A172 (cell line): ENCODE results near the gene ANKRD39. TPM values are rescaled to one million over a fixed set of nuclear protein-coding genes. Genes with fewer than 3 reads are reported as not detected.
"Not testable (repeated sequence)": the region's sequence is repeated elsewhere in the genome, so short reads cannot be mapped to it uniquely, and the experiment has no call there.

Experiments used
- DNase-seq: peaks from one replicate; pipeline ENCODE4 v3.0.0-alpha.2; 2015; ENCODE audit warnings: low spot score
- total RNA-seq: library from RNA; depleted of rRNA; stranded (reverse); fragments of >200 nt; shearing (Covaris generic); gene quantifications from 2 replicates; pipeline ENCODE4 v1.2.3, GENCODE V29; 2014

The ANKRD39 gene
- total RNA-seq, 1 experiment from 2014 or later: 37.9 TPM

- DNase-seq: no peak
Observed at GRCh38 chr2:96870626-96871255, 12.9 kb upstream of the ANKRD39 start.

- DNase-seq: no peak
Observed at GRCh38 chr2:96869822-96870625, 12.2 kb upstream of the ANKRD39 start, which contains the start of gene SEMA4C. Gene SEMA4C, minus strand, starts transcription at chr2:96870080. Its CDS starts 2,194 bp downstream, at chr2:96867886.

GRCh38 chr2:96869281-96869821 lies 11.5 kb upstream of the ANKRD39 start:
- DNase-seq: peak; percentile 45

DNA sequence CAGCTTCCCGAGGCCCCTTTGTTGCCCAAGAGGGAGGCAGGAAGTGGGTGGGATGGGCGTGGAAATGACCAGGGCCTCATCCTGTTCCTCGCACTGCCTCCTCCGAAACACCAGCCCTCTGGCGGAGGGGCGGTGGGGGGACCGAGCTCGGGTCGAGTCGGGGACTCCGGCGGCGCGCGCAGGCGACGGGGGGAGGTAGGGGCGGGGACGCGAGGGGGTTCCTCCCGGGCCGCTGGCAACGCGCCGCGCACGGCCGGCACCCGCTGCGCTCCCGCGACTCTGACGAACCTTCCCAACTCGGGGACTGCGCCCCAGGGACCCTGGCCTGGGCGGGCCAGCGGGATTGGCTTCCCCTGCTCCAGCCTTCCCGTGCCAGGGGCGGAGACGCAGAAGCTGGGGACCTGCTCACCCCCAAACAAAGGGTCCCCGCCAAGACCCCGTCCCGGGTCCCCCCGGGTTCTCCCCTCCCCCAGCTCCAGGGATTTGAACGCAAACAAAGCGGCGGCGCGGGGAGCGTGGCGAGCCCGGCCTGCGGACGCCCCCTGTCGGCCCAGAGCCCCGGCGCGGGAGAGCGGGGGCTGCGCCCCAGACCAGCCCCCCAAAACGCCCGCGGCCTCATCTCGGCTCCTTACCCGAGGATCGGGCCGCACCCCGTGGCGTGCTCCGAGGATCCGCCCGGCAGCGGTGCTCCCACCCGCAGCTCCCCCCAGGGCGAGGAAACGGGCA lies 10.9 kb upstream of the ANKRD39 start:
- peak; percentile 89 for DNase-seq

DNA sequence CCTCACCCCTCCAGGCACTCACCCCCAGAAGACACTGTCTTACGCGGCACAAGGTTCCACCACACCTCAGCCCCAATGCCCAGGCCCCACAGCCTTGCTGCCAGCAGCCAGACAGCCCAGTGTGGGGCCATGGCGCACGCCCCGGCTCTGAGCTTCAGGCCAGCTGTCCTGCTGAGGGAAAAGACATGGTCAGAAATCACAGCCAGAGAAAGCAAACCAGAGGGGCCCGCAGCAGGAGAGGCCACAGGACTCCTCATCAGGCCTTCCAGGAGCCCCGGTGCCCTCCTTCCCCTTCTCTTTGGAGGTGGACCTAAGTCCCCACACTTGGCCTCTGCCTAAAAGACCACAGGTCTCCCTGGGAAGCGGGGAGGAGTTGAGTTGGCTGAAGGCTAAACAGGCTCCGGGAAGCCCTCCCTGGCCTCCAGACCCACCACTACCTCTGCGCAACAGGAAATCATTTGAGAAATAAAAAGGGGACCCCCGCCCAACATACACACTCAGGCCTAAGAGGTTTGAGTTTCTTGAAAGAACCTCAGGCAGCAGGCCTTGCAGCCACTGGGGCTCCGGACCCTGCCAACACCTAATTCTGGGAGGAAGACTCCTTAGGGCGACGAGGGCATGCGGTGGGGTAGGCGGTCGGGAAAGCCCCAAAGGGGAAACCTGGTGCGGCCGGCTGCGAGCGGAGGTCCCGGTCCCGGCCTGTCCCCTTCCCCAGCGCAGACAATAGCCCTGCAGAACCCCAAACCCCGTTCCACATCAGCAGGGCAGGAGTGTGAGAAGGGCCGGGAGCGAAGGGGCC lies 10.1 kb upstream of the ANKRD39 start:
- DNase-seq: no peak

- DNase-seq: no peak
Observed at GRCh38 chr2:96866986-96867755, 9.4 kb upstream of the ANKRD39 start.

DNA sequence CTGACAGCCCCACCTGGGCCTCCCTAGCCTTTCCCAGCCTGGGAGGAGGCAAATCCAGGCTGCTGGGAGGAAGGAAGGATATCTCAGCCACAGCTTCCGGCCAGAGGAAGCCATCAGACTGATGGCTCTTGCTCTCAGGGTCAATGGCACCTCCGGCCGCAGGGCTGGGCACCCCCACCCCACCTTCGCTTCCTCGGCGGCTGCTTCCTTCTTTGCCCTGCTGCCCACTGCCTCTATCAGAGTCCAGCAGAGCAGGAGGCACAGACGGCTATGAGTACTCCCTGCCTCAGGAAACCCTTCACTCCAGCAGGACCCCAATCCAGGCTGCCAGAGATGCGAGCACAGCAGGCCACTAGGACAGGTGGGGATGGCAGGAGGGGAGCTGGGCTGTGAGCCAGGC lies 8.8 kb upstream of the ANKRD39 start:
- no peak for DNase-seq

DNA sequence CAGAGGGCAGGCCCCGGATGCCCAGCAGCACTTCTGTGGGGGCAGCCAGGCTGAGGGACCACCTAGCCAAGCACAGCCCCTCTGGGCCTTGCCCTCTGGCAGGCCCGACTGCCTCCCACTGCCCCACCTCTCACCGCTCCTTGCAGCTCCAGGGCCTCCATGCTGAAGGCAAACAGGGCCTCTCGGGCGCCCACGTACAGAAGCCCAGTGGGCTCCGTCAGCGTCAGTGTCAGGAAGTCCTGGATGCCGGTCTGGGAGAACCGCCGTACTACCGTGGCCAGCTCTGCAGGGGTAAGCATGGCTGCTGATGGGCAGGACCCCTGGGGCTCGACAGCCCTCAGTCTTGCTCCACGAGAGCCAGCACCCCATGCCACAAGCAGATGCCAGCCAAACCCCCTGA lies 8.3 kb upstream of the ANKRD39 start:
- DNase-seq: no peak

- DNase-seq: no peak
Observed at GRCh38 chr2:96865654-96866053, 7.8 kb upstream of the ANKRD39 start.

DNA sequence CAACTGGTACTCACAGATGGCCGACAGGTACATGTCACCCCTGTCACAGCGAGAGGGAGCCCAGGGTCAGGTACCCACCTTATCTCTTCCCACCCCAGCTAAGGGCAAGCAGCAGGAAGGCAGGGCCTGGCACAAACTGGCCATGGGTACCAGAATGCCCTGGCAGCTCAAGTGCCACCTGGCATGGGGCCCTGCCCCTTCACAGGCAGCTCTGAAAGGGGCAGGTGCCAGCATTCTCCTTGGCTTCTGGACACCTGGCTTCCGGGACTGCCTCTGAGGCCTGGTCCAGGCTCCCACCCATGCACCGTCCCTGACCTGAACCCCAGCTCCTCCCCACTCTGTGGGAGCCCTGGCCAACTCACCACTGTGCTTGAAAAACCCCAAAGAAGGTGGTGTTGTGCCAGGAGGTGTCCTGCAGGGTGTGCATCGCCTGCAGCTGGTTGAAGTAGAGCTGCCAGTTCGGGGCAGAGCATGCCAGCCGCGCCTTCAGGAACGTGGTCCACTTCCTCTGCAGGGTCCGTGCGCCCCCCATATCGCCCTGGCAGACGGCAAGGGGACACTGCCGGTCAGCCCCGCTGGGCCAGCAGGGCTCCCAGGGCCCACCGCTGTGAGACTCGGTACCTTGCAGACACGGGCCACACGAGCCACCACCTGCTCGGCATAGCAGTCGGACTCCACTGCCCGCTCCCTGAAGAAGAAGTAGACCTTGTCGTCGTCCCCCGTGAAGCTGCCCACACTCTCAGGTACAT lies 6.7 kb upstream of the ANKRD39 start:
- no peak for DNase-seq

DNA sequence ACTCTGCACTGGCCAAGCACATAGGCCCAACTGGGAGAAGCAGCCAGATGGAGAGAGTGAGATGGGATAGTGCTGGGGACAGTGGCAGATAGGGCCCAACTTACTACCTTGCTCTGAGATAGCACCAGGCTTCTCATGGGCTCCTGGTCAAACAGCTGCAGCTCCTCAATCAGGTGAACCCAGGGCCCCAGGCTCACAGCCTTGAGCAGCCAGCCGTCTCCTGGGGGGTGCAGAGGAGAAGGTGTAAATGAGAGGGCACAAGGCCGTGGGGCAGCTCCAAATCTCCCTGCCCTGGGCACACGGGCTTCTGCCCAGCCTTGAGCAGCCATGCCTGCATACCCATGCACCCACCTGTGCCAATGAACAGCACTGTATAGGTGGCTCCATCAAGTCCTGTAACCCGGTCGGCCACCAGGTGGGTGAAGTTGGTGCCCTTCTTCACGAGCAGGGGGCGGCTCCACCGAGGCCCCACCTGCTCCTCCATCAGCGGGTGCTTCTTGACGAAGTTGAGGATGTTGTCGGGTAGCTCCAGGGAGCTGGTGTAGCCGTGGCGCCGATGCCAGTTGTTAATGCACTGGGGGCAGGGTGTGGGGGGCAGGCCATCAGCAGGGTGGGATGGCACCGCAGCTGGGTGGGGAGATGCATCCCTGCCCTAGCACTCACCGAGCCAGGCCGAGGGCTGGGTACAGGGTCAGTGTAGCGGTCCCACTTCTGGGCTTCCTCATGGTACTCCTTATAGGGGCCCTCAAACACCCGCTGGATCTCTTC lies 5.9 kb upstream of the ANKRD39 start:
- DNase-seq: no peak

- DNase-seq: not testable (repeated sequence)
Observed at GRCh38 chr2:96863056-96863455, 5.2 kb upstream of the ANKRD39 start.

DNA sequence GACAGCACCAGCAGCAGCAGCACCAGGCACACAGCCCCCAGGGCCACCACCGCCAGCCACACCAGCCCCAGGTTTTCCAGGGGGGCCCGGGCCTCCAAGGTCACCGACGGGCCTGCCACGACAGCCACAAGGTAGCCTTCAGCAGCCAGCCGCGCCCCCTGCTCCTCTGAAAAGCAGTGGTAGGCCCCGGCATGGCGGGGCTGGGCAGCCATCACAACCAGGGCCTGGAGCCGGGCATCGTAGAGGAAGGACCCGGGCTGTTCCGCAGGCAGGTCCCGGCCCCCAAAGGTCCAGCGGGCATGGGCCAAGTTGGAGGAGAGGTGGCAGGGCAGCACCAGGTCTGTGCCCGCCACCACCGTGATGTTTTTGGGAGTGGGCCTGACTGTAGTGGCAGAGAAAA lies 3.3 kb upstream of the ANKRD39 start:
- no peak for DNase-seq

- no peak for DNase-seq
Observed at GRCh38 chr2:96860065-96861029, 2.5 kb upstream of the ANKRD39 start.

DNA sequence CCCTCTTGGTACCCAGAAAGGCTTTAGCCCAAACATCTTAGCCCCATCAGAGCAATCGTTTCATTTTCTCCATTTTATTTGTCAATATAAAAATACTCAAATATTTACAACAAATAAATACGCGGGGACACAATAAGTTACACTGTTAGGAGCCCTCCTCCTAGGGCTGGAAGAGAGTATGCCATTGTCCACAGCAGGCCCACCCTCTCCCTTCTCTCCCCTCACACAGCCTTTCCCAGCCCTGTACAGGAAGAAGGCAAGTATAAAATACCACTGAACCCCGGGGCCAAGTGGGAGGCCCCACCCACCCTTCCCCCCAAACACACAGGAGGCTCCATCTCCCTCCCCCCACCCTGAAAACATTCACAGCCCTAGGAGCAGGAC lies 1.9 kb upstream of the ANKRD39 start:
- no peak for DNase-seq

GRCh38 chr2:96859099-96859649 lies 1.4 kb upstream of the ANKRD39 start:
- no peak for DNase-seq

GRCh38 chr2:96856776-96857666 lies 795 bp downstream of the ANKRD39 start:
- DNase-seq: no peak
